GM12875 (cell line): Measurements from ENCODE around the gene CDKN2D.

Experiments used
- H3K4me3 ChIP-seq: one replicate; pipeline ENCODE4 v1.5.1; 2011; ENCODE audit warnings: low read depth, low read length, control low read depth
- TF ChIP-seq, protein P1 (sequence below): IDR thresholded peaks from 2 replicates; pipeline ENCODE4 v1.5.1; 2011; ENCODE audit warnings: low read depth, mild to moderate bottlenecking, control low read depth, inconsistent platforms, low read length, moderate library complexity, borderline replicate concordance; ENCODE audit not compliant: insufficient read depth

CDKN2D gene

DNA sequence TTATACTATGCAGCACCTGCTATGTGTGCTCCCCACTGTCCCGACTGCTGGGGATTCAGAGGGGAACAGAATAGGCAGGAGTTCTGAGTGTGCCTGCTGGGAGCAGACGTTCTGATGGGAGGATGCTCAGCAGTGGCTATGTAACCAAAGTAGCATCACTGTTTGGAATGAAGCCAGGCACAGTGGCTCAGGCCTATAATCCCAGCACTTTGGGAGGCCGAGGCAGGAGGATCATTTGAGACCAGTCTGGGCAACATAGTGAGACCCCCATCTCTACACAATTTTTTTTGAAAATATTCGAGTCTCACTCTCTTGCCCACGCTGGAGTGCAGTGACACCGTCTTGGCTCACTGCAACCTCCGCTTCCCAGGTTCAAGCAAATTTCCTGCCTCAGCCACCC, 19.0 kb downstream of the CDKN2D start:
- TF ChIP-seq, protein P1, sequence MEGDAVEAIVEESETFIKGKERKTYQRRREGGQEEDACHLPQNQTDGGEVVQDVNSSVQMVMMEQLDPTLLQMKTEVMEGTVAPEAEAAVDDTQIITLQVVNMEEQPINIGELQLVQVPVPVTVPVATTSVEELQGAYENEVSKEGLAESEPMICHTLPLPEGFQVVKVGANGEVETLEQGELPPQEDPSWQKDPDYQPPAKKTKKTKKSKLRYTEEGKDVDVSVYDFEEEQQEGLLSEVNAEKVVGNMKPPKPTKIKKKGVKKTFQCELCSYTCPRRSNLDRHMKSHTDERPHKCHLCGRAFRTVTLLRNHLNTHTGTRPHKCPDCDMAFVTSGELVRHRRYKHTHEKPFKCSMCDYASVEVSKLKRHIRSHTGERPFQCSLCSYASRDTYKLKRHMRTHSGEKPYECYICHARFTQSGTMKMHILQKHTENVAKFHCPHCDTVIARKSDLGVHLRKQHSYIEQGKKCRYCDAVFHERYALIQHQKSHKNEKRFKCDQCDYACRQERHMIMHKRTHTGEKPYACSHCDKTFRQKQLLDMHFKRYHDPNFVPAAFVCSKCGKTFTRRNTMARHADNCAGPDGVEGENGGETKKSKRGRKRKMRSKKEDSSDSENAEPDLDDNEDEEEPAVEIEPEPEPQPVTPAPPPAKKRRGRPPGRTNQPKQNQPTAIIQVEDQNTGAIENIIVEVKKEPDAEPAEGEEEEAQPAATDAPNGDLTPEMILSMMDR, result no peak
- H3K4me3 ChIP-seq, result no peak overlapping the region

GRCh38 chr19:10548746-10549276, 20.0 kb downstream of the CDKN2D start:
- no peak overlapping the region for H3K4me3 ChIP-seq
- TF ChIP-seq, protein P1, result no peak

DNA sequence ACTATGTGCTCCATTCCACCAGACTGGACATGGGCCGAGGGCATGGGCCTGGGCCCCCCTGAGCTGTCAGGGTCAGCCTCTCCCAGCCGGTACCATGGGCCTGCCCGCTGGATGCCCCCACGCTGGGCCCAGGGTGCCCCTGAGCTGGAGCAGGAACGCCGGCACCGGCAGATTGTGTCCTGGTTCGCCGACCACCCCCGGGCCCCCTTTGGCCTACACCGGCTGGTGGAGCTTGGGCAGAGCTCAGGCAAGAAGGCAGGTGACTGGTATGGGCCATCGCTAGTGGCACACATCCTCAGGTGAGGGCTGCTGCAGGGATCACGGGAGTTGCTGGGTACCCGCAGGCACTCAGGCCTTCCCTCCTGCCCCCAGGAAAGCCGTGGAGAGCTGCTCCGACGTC, 22.0 kb downstream of the CDKN2D start:
- TF ChIP-seq, protein P1, result no peak
- H3K4me3 ChIP-seq, result no peak overlapping the region

GRCh38 chr19:10544753-10545251, 24.0 kb downstream of the CDKN2D start:
- TF ChIP-seq, protein P1, result no peak
- H3K4me3 ChIP-seq, result peak overlapping the region; percentile 92

GRCh38 chr19:10544242-10544752, 24.5 kb downstream of the CDKN2D start:
- TF ChIP-seq, protein P1, result no peak
- H3K4me3 ChIP-seq, result peak overlapping the region; percentile 92

GRCh38 chr19:10543420-10544241, 25.1 kb downstream of the CDKN2D start, which contains the start of gene ATG4D:
TSS of gene ATG4D (plus strand) at chr19:10543904. CDS start at chr19:10544091, 187 bp downstream.
- peak within 1 kb of the TSS; percentile 92 for H3K4me3 ChIP-seq
- TF ChIP-seq, protein P1, result 0 out of 2 replicates have a peak, but pooled peaks have one; percentile 4
